HL-60/S4 treated with retinoic acid at 250 ng/mL for 4 days and 3 days (cell line): ENCODE results near the gene FGD3.

Source experiments
- in situ Hi-C: fragments of 300-500 bp; cut with MboI; formaldehyde crosslinking; loops from 2 replicates; pipeline ENCODE4 v1.7.0; 2022; ENCODE audit warnings: low sequenced_read_pairs

FGD3 gene

DNA sequence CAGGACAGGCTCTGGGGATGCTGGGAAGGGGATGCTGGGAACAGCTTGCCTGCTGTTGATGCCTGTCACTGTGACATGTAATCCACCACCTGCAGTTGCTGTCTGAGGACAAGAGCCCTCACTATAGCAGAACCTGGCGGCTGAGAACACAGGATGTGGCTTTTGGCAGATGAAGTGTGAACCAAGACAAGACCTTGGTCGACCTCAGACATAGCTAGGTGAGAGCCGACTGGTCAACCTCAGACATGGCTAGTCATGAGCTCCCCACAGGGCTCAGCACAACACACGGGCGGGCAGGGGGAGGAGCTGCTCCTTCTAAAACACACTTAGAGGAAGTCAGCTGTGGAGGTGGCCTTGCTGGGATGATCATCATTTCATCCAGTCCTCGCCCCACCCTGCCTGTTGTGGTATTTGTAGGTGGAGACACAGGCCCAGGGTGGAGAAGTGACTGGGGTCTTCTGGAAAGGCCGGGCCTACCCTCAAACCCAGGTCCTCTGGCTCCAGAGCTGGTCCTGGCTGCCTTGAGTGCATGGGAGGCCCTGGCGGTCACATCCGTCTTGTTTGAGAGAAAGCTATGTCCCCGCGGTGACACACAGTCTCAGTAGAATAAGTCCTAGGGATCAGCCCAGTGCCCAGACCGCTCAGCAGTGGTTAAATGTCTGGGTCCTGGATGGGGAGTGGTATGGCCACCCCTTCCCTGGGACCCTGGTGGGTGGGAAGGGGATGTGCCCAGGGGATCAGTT is 117.2 kb downstream of the FGD3 start:
- in situ Hi-C loops = no loop called here

DNA sequence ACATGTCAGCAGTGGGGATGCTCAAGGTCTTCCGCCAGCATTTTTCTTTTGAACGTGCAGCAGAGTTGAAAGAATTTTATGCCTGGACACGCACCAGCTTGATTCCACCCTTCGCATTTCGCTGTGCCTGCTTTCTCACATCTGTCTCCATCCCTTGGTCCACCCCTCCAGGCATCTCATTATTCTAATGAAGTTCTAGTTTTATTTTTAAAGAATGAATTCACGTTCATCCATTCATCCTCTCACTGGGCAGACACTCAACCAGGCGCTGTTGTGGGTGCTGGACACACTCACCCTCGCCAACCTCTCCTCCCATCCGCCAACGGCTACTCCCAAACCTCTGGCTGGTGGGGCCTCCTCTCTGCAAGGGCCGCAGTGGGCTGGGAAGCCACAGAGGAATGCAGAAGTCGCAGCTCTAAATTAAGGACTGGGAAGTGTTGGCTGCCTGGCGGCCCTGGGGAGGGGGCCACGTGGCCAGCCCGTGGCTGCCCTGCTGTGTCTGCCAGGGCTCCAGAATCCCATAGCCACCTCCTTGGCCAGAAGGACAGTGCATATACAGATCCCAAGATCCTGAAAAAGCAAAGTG is 117.9 kb downstream of the FGD3 start:
- in situ Hi-C loops = no loop called here

DNA sequence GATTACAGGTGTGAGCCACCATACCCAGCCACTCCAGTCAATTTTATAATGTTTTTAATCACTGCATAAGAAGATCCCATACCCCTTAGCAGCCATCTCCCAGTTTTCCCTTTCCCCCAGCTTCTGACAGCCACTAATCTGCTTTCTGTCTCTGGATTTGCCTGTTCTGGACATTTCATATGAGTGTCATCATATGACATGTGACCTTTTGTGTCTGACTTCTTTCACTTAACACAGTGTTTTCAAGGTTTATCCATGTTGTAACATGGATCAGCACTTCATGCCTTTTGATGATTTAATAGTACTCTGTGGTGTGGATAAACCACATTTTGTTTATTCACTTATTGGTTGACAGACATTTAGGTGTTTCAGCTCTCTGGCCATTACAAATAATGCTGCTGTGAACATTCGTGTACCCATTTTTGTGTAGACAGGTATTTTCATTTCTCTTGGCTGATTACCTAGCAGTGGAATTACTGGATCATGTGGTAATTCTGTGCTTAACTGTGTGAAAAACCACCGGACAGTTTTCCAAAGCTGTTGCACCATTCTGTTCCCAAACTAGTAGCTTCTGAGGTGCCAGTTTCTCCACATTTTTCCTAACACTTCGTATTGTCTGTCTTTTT is 119.8 kb downstream of the FGD3 start:
- in situ Hi-C loops = no loop called here

DNA sequence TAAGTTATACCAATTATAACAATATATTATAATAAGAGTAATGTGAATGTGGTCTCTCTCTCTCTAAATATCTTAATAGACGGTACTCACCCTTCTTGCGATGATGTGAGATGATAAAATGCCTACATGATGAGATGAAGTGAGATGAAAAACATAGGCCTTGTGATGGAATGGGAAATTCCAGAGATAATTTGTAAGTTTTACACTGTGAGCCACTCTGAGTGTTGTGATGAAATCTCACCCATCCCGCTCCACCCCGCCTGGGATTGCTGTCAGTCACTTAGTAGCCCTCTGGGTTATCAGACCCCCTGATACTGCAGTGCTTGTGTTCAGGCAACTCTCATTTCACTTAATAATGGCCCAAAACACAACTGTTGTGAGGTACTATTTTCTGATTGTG is 121.6 kb downstream of the FGD3 start:
- in situ Hi-C loops = no loop called here

DNA sequence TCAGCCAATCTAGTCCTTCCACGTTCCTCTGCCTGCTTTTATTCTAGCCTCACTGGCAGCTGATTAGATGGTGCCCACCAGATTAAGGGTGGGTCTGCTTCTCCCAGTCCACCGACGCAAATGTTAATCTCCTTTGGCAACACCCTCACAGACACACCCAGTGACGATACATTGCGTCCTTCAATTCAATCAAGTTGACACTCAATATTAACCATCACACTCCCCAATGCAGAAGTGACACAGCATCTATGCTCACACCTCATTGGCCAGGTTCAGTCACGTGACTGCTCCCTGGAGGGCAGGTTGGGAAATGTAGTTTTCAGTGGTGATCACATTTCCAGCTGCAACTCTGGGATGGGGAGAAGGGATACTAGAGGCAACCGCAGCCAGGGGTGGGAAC is 124.1 kb downstream of the FGD3 start:
- in situ Hi-C loops = no loop called here

DNA sequence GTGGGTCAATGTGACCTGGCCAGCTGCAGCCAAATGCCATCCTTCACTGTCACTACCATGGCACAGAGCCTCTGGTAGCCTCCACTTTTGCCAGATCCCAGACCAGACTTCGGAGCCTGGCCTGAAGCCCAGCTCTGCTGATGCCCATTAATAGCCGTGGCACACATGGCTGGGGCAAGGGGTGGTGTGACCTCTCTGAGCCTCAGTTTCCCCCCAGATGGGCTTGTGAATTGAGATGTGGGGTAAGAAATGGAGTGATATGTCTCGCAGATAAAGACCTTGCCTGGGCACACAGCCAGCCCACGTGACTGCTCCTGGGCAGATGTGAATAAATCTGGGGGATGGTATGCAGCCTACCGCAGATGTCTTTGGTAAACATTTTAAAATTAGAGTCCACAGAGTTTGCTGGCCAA is 125.1 kb downstream of the FGD3 start:
- in situ Hi-C loops = no loop called here

DNA sequence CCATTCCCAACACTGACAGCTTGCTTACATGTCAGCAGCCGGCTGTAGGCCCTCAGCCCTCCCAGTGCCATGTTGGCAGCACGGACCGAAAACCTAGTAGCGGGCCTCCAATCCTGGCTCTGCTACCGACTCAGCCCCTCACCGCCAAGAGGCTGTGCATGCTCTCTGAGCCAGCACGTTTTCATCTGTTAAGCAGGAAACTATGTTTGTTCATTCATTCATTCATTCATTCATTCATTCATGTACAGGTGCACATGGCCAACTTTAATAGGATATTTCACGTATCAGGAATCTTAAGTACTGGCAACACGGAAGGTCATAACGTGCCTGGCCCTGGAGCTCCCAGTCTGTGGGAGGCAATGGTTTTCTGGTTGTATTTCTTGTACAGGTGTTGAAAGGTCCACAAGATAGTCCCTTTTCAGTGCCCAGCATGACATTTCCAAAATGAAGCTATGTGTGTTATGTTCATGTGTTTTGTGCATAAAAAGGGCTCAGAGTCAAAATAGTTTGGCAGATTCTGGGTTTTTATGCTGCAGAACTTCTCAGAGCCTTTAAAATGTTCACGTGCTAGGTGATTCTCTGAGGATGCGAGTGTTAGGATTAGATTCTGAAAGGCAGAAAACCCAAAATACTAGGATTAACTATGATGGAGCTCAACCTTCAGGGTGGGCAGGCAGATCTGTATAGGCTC is 128.9 kb downstream of the FGD3 start:
- in situ Hi-C loops = no loop called here

DNA sequence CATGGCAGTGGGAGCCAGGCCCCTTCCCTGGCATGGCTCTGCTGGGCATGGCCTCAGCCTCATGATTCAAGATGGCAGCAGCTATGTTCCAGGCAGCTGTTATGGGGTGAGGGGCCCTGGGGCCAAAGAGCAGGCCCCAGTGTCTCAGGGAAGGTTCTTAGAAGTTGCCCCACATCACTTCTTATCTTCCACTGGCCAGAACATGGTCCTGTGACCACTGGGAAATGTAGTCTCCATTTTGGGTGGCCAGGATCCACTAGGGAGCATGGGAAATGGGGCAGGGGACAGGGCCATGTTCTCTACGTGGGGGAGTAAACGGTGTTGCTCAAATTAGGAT is 129.4 kb downstream of the FGD3 start:
- in situ Hi-C loops = no loop called here

DNA sequence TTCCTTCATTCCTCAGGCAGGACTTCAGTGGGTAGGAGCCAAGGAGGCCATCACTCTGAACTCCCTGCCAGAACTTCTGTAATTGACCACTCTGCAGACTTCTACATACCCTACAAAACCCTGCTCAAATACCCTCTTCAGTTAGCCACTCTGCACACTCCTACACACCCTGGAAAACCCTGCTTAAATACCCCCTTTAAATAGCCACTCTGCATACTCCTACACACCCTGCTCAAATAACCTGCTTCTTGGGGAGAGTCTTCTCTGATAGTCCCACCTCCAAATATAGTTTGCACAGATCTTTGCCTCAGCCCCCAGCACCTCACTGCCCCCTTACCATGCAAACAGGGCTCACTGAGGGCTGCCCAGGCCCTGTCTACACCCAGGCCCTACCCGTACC is 130.0 kb downstream of the FGD3 start:
- in situ Hi-C loops = no loop called here

DNA sequence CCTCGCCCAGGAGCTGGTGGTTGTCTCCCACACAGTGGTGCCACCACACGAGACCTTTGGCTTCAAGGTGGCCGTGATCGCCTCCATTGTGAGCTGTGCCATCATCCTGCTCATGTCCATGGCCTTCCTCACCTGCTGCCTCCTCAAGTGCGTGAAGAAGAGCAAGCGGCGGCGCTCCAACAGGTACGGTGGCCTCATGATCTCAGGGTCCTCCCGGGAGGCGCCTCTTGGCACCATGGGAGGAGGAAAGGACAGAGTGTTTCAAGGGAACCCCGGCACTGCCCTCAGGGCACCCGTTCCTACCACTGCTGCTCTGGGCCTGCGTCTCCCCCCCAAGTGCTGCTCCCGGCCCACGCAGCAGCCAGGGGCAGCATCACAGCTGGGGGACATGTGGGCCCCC is 130.5 kb downstream of the FGD3 start:
- in situ Hi-C loops = no loop called here

DNA sequence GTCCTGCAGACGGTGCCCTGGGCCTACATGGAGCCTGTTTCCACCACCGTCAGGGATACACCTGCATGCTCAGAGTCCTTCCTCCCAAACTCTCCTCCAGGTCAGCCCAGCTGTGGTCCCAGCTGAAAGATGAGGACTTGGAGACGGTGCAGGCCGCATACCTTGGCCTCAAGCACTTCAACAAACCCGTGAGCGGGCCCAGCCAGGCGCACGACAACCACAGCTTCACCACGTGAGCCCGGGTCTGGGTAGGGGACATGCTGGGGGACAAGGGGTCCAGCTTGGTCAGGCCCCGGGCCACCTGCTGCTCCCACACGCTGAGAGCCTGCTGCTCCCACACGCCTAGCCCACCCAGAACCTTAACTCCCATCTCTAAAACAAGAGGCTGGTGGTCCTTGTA is 132.0 kb downstream of the FGD3 start:
- in situ Hi-C loops = no loop called here

DNA sequence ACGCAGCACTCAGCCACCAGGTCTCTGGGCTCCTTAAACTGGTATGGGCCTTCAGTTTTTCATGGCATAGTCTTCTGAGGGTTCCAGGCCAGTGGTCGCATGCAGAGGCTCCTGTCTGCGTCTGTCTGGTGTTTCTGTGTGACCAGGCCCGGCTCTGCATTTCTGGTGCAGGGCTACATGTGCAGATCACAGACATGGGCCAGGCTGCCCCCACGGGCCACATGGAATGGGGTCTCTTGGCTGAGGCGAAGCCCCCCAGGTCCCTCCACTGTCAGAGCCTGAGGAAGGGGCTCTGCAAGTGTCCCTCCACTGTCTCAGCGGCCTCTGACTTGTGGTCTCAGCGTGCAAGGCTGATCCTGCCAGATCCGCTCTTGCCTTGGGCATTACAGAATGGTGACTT is 133.1 kb downstream of the FGD3 start:
- in situ Hi-C loops = no loop called here

DNA sequence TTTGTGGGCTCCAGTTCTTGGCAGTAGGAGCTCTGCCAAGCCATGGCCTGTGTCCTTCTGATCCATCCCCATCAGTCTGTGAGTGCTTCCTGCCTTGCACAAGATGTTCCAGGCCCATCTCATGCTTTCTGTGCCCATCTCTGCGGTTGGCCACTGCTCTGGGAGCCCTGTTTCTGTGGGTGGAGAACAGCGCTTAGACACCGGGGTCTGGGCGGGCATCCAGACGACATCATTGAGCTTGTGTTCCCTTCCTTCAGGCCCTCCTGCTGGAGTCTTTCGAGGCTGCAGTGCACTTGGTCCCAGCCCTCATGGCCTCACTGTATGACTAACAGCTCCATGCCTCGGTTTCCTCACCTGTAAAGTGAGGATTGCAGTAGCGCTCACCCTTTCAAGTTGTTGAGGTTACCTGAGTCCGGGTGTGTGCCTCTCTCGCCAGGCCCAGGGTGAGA is 133.8 kb downstream of the FGD3 start:
- in situ Hi-C loops = no loop called here

DNA sequence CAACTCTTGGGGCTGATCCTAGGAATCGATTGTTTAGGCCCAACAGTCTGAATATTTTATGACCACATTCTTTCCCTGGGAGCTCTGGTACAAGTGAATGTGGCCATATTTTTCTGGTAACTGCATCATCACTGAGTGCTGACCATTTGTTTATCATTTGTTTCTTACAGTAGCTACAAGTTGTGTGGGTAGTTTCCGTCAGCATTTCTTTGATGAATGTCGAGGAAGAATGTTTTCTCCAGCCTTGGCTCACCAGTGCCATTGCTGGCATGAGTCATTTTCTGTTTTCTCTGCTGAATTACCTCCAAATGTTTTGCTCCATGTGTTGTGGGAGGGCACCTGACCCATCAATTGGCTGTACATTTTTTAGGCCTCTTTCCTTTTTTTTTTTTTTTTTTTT is 134.6 kb downstream of the FGD3 start:
- in situ Hi-C loops = no loop called here

DNA sequence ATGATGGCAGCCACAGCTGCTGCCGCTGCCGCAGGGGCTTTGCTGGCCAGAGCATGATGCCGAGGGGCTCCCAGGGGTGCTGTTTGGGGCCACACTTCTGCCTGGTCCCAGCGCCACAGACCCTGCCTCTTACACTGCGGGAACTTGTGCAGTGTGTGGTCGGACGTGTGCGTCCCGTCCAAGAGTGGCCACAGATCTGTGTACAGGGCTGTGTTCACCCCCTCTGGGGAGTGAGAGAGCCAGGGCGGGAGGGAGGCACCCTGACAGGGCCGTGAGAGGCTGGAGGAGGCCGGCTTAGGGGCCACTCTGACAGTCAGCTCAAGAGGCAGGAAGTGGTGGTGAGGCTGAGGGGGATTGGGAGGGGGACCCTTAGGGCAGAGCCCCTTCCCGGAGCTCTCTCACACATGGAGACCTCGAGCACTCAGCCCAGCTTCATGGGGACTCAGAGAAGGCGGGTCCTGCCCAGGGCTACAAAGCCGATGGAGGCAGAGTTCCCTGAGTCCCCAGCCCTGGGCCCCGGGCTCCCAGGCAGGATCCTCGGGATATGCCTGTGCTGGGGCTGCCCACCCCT is 135.6 kb downstream of the FGD3 start:
- in situ Hi-C loops = no loop called here

DNA sequence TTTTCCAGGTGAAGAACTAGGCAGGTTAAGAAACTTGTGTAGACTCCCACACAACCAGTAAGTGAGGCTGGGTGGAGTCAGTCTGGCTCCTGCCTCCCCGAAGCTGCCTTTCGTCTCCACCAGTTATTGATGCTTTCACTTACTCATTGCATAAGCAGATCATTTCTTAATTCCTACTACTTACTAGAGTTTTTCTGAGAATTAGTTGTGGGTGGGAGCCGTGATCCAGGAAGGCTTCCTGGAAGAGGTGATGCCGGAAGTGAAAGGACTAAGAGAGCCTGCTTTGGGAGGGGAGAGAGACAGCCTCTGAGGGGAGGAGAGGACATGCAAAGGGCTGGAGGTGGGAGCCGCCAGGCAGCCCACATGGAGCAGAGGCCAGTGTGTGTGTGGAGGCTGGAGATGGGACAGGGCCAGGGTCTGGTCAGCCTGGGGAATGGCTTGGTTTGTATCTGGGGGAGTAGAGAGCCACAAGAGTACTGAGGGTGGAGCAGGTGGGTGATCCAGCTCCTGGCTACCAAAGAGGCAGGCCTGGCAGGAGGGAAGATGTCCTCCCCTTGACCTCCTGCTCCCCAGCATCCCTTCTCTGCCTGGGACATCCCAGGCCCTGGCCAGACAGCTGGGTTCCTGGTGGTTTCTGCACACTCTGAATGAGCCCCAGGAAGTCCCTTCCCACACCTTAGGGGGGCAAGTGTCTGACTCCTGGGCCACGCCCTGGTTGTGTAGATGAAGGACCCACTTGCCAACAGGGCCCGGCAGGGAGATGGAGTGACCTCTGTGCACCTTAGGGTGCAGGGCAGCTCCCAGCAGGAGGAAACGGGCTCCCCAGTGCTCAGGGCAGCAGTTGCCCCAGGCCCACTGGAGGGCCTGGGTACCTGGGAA is 136.5 kb downstream of the FGD3 start:
- in situ Hi-C loops = no loop called here

DNA sequence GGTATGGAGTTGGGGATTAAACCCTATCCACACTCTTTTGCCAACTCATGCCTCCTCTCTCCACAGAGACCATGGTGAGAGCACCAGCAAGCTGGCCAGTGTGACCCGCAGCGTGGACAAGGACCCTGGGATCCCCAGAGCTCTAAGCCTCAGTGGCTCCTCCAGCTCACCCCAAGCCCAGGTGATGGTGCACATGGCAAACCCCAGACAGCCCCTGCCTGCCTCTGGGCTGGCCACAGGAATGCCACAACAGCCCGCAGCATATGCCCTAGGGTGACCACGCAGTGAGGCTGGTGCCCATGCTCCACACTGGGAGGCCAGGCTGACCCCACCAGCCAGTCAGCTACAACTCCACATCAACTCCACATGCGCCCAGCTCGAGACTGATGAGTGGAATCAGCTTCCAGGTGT is 137.2 kb downstream of the FGD3 start:
- in situ Hi-C loops = no loop called here

DNA sequence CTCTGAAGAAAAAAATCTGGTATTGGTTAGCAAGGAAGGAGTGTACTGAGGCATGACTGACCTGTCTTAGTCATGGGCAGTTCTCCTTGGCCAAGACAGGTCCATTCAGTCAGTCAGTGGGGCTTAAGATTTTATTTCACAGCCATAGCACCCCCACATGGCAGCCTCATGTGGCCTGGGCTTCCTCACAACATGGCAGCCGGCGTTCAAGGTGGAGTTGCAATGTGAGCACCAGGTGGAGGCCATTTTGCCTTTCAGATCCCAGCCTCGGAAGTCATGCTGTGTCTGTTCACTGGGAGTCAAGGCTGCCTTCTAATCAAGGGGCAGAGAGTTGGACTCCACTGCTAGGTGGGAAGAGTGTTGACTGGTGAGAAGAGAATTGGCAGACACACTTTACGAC is 138.4 kb downstream of the FGD3 start:
- in situ Hi-C loops = no loop called here
